Measurements from ENCODE around the gene MAST4.

GRCh38 chr5:66947458-66947857 is 351.3 kb downstream of the MAST4 start:
- no peak for TF ChIP-seq CTCF (IDR thresholded peaks at IDR 0.05)
- no peak for TF ChIP-seq POLR2AphosphoS5 (IDR thresholded peaks at IDR 0.05)
- TF ChIP-seq POLR2A (IDR thresholded peaks at IDR 0.05): no peak
